H1 (cell line): ENCODE measurements around the gene PPM1N. TPM values are rescaled to one million over a fixed set of nuclear protein-coding genes. Genes with fewer than 3 reads are reported as not detected.

Experiments used
- SIN3A ChIP-seq, 2 experiments: IDR thresholded peaks in 1 of 2; conservative IDR thresholded peaks in 1 of 2; 2 replicates each; pipeline ENCODE4 v1.6.1; 2011 to 2012; ENCODE audit warnings: low read length in 2 of 2, improper control_type of control experiment in 1 of 2, low read depth in 1 of 2, mild to moderate bottlenecking in 1 of 2
- polyA plus RNA-seq, 7 experiments: library from polyadenylated mRNA; depleted of rRNA in 3 of 7; stranded (reverse) in 5 of 7; unstranded in 2 of 7; fragments of >200 nt in 5 of 7; fragments of 200-250 nt in 2 of 7; gene quantifications; 1 replicate in 5 of 7; 2 replicates in 1 of 7; 4 replicates in 1 of 7; pipeline versions ENCODE4 v1.2.1 to v1.2.3, GENCODE V29; 2011 to 2013; ENCODE audit warnings: missing spikeins in 2 of 7, mixed read lengths in 2 of 7
- total RNA-seq: library from RNA; stranded (reverse); fragmentation: NEBNext Ultra II Directional; extraction: Animal tissue kit (Norgen Biotek cat#: 25700); gene quantifications from 2 replicates; pipeline ENCODE4 v1.2.1, GENCODE V29; 2021

Gene PPM1N
- total and polyA plus RNA-seq, 2 of the 8 experiments (the other 6 are each of a cell fraction or from before 2014, with no cell fraction given): 12.2 to 14.4 TPM

- no peak for TF ChIP-seq SIN3A (conservative IDR thresholded peaks at IDR 0.05 in 1 of 2, IDR thresholded peaks at IDR 0.05 in 1 of 2; ENCODE audit: low read depth in 1 of 2, low read length in 2 of 2)
These were observed 21.1 kb upstream of the PPM1N start (continued) for GRCh38 chr19:45477186-45477585.
